ENCODE measurements around the gene KRTAP10-1. TPM values are rescaled to one million over a fixed set of nuclear protein-coding genes. Genes with fewer than 3 reads are reported as not detected.
A peak's percentile ranks its signal among the peaks of the same experiment; 100 is the strongest.

KRTAP10-1 gene
- total and polyA plus RNA-seq, 9 of the 15 experiments (the other 6 are each of a cell fraction or from before 2014, with no cell fraction given): not detected

- TF ChIP-seq ZNF263 (CRISPR knock-in tag; IDR thresholded peaks at IDR 0.05; ENCODE audit: borderline replicate concordance): no peak
- 0 out of 2 replicates have a peak, but pooled peaks have one; percentile 39 for TF ChIP-seq RBM14 (IDR thresholded peaks at IDR 0.05; ENCODE audit: borderline replicate concordance, insufficient read depth, low read depth, low read length)
- TF ChIP-seq ZNF24 (IDR thresholded peaks at IDR 0.05): 0 out of 2 replicates have a peak, but pooled peaks have one; percentile 12
- no peak for TF ChIP-seq GMEB1 (CRISPR knock-in tag; IDR thresholded peaks at IDR 0.05)
- no peak for TF ChIP-seq NELFE (IDR thresholded peaks at IDR 0.05; ENCODE audit: insufficient read depth, insufficient read length)
- TF ChIP-seq HINFP (tag; conservative IDR thresholded peaks at IDR 0.05; ENCODE audit: low read depth): no peak
- peak; percentile 69; the same call in 1 of the 2 replicates for TF ChIP-seq ATF7 (IDR thresholded peaks at IDR 0.05)
- no peak for TF ChIP-seq HCFC1 (IDR thresholded peaks at IDR 0.05; ENCODE audit: low read depth, low read length)
- peak; percentile 78; the same call in 1 of the 2 replicates for TF ChIP-seq AFF4 (CRISPR knock-in tag; IDR thresholded peaks at IDR 0.05)
- TF ChIP-seq CTCFL (IDR thresholded peaks at IDR 0.05; ENCODE audit: borderline replicate concordance, insufficient read depth, low read depth, low read length, poor library complexity, severe bottlenecking): peak; percentile 89
- no peak for TF ChIP-seq ZNF639 (CRISPR knock-in tag; conservative IDR thresholded peaks at IDR 0.05 in 1 of 2, IDR thresholded peaks at IDR 0.05 in 1 of 2)
- 0 out of 2 replicates have a peak, but pooled peaks have one; percentile 36 for TF ChIP-seq SP1 (CRISPR knock-in tag; IDR thresholded peaks at IDR 0.05)
- TF ChIP-seq STAG1 (CRISPR knock-in tag; IDR thresholded peaks at IDR 0.05; ENCODE audit: borderline replicate concordance): peak; percentile 97
- TF ChIP-seq ARID2 (IDR thresholded peaks at IDR 0.05): peak; percentile 89
Measured at GRCh38 chr21:44510508-44511218, 29.3 kb downstream of the KRTAP10-1 start (continued).

All from K562 (cell line).